Measurements from ENCODE around the gene FASTKD3.

Gene FASTKD3

GRCh38 chr5:7910738-7911428 is 42.1 kb upstream of the FASTKD3 start:
- Histone ChIP-seq H3K18ac (ENCODE audit: low read length) (no peak overlapping the region), H3K4ac (ENCODE audit: low read depth, low read length) (no peak overlapping the region), H3K79me2 (ENCODE audit: control insufficient read depth, insufficient read depth, low read length) (no peaks in the 10 kb centered on the region), H2BK15ac (replicated peaks; ENCODE audit: low read depth) (no peak overlapping the region), H3K56ac (ENCODE audit: low read length) (no peak overlapping the region), H3K9ac (ENCODE audit: low read length) (no peak overlapping the region), H3K4me1 (ENCODE audit: control insufficient read depth, low read depth, low read length) (no peaks in the 10 kb centered on the region), H2BK120ac (ENCODE audit: low read depth, low read length) (no peak overlapping the region), H3K27ac (ENCODE audit: low read depth, low read length) (no peak overlapping the region), H3K4me2 (ENCODE audit: low read length) (no peak overlapping the region), H3K23ac (ENCODE audit: low read length) (no peak overlapping the region), H4K8ac (ENCODE audit: low read depth, low read length) (no peak overlapping the region), H3K27me3 (ENCODE audit: insufficient read depth, low read length, poor library complexity) (no peaks in the 10 kb centered on the region), H2AK5ac (ENCODE audit: low read length) (no peak overlapping the region), H3K79me1 (ENCODE audit: low read length) (no peaks in the 10 kb centered on the region), H3K4me3 (ENCODE audit: low read length) (no peak overlapping the region), H4K5ac (ENCODE audit: low read length) (no peak overlapping the region), H2BK5ac (ENCODE audit: low read length) (no peak overlapping the region), H3K36me3 (ENCODE audit: control insufficient read depth, insufficient read depth, low read length) (peaks cover 1% of the 10 kb centered on the region)
- no peak for DNase-seq
- no CpG with 5 or more reads among the region's 2 CpGs for WGBS (ENCODE audit: extremely low coverage, insufficient coverage, low lambda C conversion rate)

GRCh38 chr5:7908317-7908716 is 39.5 kb upstream of the FASTKD3 start:
- no peak for DNase-seq
- WGBS (ENCODE audit: extremely low coverage, insufficient coverage, low lambda C conversion rate) = no CpG with 5 or more reads among the region's 1 CpG
- no peak overlapping the region for H3K27ac ChIP-seq (ENCODE audit: low read depth, low read length)
- H3K79me2 ChIP-seq (ENCODE audit: control insufficient read depth, insufficient read depth, low read length) = no peaks in the 10 kb centered on the region
- no peak overlapping the region for H3K56ac ChIP-seq (ENCODE audit: low read length)
- H3K4ac ChIP-seq (ENCODE audit: low read depth, low read length) = no peak overlapping the region
- H3K18ac ChIP-seq (ENCODE audit: low read length) = no peak overlapping the region
- H4K5ac ChIP-seq (ENCODE audit: low read length) = no peak overlapping the region
- H2AK5ac ChIP-seq (ENCODE audit: low read length) = no peak overlapping the region
- no peak overlapping the region for H3K23ac ChIP-seq (ENCODE audit: low read length)
- H3K79me1 ChIP-seq (ENCODE audit: low read length) = no peaks in the 10 kb centered on the region
- H3K4me3 ChIP-seq (ENCODE audit: low read length) = no peak overlapping the region
- H2BK15ac ChIP-seq (replicated peaks; ENCODE audit: low read depth) = no peak overlapping the region
- no peaks in the 10 kb centered on the region for H3K4me1 ChIP-seq (ENCODE audit: control insufficient read depth, low read depth, low read length)
- H3K27me3 ChIP-seq (ENCODE audit: insufficient read depth, low read length, poor library complexity) = no peaks in the 10 kb centered on the region
- no peak overlapping the region for H2BK120ac ChIP-seq (ENCODE audit: low read depth, low read length)
- H3K9ac ChIP-seq (ENCODE audit: low read length) = no peak overlapping the region
- no peak overlapping the region for H3K4me2 ChIP-seq (ENCODE audit: low read length)
- no peak overlapping the region for H4K8ac ChIP-seq (ENCODE audit: low read depth, low read length)
- no peak overlapping the region for H2BK5ac ChIP-seq (ENCODE audit: low read length)
- H3K36me3 ChIP-seq (ENCODE audit: control insufficient read depth, insufficient read depth, low read length) = peaks cover 1% of the 10 kb centered on the region

GRCh38 chr5:7907612-7908011 is 38.8 kb upstream of the FASTKD3 start:
- Histone ChIP-seq H4K5ac (ENCODE audit: low read length) (no peak overlapping the region), H3K4me3 (ENCODE audit: low read length) (no peak overlapping the region), H2BK120ac (ENCODE audit: low read depth, low read length) (no peak overlapping the region), H3K18ac (ENCODE audit: low read length) (no peak overlapping the region), H3K36me3 (ENCODE audit: control insufficient read depth, insufficient read depth, low read length) (peaks cover 1% of the 10 kb centered on the region), H3K4me2 (ENCODE audit: low read length) (no peak overlapping the region), H3K79me1 (ENCODE audit: low read length) (no peaks in the 10 kb centered on the region), H3K79me2 (ENCODE audit: control insufficient read depth, insufficient read depth, low read length) (no peaks in the 10 kb centered on the region), H3K27ac (ENCODE audit: low read depth, low read length) (no peak overlapping the region), H3K4me1 (ENCODE audit: control insufficient read depth, low read depth, low read length) (no peaks in the 10 kb centered on the region), H3K23ac (ENCODE audit: low read length) (no peak overlapping the region), H2AK5ac (ENCODE audit: low read length) (no peak overlapping the region), H2BK15ac (replicated peaks; ENCODE audit: low read depth) (no peak overlapping the region), H3K56ac (ENCODE audit: low read length) (no peak overlapping the region), H2BK5ac (ENCODE audit: low read length) (no peak overlapping the region), H3K27me3 (ENCODE audit: insufficient read depth, low read length, poor library complexity) (no peaks in the 10 kb centered on the region), H3K9ac (ENCODE audit: low read length) (no peak overlapping the region), H4K8ac (ENCODE audit: low read depth, low read length) (no peak overlapping the region), H3K4ac (ENCODE audit: low read depth, low read length) (no peak overlapping the region)
- no peak for DNase-seq
- no CpG with 5 or more reads among the region's 1 CpG for WGBS (ENCODE audit: extremely low coverage, insufficient coverage, low lambda C conversion rate)

- no CpG with 5 or more reads among the region's 2 CpGs for WGBS (ENCODE audit: extremely low coverage, insufficient coverage, low lambda C conversion rate)
These were observed 35.3 kb upstream of the FASTKD3 start for GRCh38 chr5:7904170-7904569.

GRCh38 chr5:7902666-7903625 is 34.1 kb upstream of the FASTKD3 start:
- Histone ChIP-seq H3K9ac (ENCODE audit: low read length) (no peak overlapping the region), H3K4ac (ENCODE audit: low read depth, low read length) (no peak overlapping the region), H3K18ac (ENCODE audit: low read length) (no peak overlapping the region), H3K4me1 (ENCODE audit: control insufficient read depth, low read depth, low read length) (no peaks in the 10 kb centered on the region), H3K4me3 (ENCODE audit: low read length) (no peak overlapping the region), H2AK5ac (ENCODE audit: low read length) (no peak overlapping the region), H3K23ac (ENCODE audit: low read length) (no peak overlapping the region), H3K56ac (ENCODE audit: low read length) (no peak overlapping the region), H2BK120ac (ENCODE audit: low read depth, low read length) (no peak overlapping the region), H3K79me1 (ENCODE audit: low read length) (no peaks in the 10 kb centered on the region), H3K79me2 (ENCODE audit: control insufficient read depth, insufficient read depth, low read length) (no peaks in the 10 kb centered on the region), H4K5ac (ENCODE audit: low read length) (no peak overlapping the region), H2BK5ac (ENCODE audit: low read length) (no peak overlapping the region), H3K4me2 (ENCODE audit: low read length) (no peak overlapping the region), H3K27ac (ENCODE audit: low read depth, low read length) (no peak overlapping the region), H3K36me3 (ENCODE audit: control insufficient read depth, insufficient read depth, low read length) (peaks cover 9% of the 10 kb centered on the region), H3K27me3 (ENCODE audit: insufficient read depth, low read length, poor library complexity) (no peaks in the 10 kb centered on the region), H4K8ac (ENCODE audit: low read depth, low read length) (no peak overlapping the region), H2BK15ac (replicated peaks; ENCODE audit: low read depth) (no peak overlapping the region)
- DNase-seq = no peak
- WGBS (ENCODE audit: extremely low coverage, insufficient coverage, low lambda C conversion rate) = no CpG with 5 or more reads among the region's 9 CpGs

More at GRCh38 chr5:7904170-7904569, 35.3 kb upstream of the FASTKD3 start:
- no peaks in the 10 kb centered on the region for H3K27me3 ChIP-seq (ENCODE audit: insufficient read depth, low read length, poor library complexity)
- no peaks in the 10 kb centered on the region for H3K79me1 ChIP-seq (ENCODE audit: low read length)
- no peaks in the 10 kb centered on the region for H3K79me2 ChIP-seq (ENCODE audit: control insufficient read depth, insufficient read depth, low read length)
- no peak overlapping the region for H4K5ac ChIP-seq (ENCODE audit: low read length)
- H3K4me1 ChIP-seq (ENCODE audit: control insufficient read depth, low read depth, low read length) = no peaks in the 10 kb centered on the region
- H2BK120ac ChIP-seq (ENCODE audit: low read depth, low read length) = no peak overlapping the region
- H2BK5ac ChIP-seq (ENCODE audit: low read length) = no peak overlapping the region
- no peak overlapping the region for H2BK15ac ChIP-seq (replicated peaks; ENCODE audit: low read depth)
- no peak overlapping the region for H4K8ac ChIP-seq (ENCODE audit: low read depth, low read length)
- peaks cover 9% of the 10 kb centered on the region for H3K36me3 ChIP-seq (ENCODE audit: control insufficient read depth, insufficient read depth, low read length)
- H3K23ac ChIP-seq (ENCODE audit: low read length) = no peak overlapping the region
- no peak overlapping the region for H3K56ac ChIP-seq (ENCODE audit: low read length)
- H2AK5ac ChIP-seq (ENCODE audit: low read length) = no peak overlapping the region
- H3K4ac ChIP-seq (ENCODE audit: low read depth, low read length) = no peak overlapping the region
- H3K9ac ChIP-seq (ENCODE audit: low read length) = no peak overlapping the region
- no peak overlapping the region for H3K4me2 ChIP-seq (ENCODE audit: low read length)
- H3K4me3 ChIP-seq (ENCODE audit: low read length) = no peak overlapping the region
- DNase-seq = peak; percentile 34
- no peak overlapping the region for H3K27ac ChIP-seq (ENCODE audit: low read depth, low read length)
- H3K18ac ChIP-seq (ENCODE audit: low read length) = no peak overlapping the region

All from mesendoderm (in vitro differentiated cells).